Measurements from ENCODE around the gene PNPLA1.

Gene PNPLA1

GRCh38 chr6:36246506-36247268 is 23.2 kb upstream of the PNPLA1 start:
- no peak for FAIRE-seq

DNA sequence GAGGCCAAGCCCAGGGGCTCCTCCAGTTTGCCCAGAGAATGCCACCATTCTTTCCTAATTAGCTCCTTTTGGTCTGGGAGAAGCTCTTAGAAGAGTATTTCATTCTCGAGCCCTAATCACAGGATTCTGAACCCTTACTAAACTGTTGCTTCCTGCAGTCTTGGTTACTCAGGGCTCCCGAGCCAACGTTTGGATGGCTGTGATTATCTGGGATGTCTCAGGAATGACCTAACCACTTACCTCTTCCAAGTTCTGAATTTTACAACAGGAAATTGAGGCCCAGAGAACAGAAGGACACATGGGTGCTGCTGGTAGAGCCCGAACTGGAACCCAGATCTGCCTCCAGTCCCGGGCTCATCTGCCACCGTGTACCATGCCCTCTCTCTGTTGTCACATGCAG is 22.2 kb upstream of the PNPLA1 start:
- FAIRE-seq, result no peak

DNA sequence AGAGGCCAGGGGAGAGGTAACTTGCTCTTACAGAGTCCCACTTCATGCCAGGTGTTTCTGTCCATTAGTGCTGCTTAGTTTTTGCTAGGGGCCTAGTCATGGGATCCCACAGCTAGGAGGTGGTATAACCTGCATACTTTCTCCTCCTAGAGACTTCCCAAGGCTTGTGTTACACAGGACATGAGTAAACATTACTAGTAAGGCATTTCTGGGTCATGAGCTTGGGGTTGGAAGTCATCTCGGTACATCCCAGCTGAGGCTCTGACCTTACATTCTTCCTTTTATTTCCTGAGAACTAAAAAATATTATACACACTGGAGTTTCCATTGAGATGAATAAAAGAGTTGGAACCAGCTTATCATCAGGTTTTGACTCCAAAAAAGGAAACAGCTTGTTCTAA is 20.9 kb upstream of the PNPLA1 start:
- no peak for FAIRE-seq

- FAIRE-seq, result no peak
These were observed 20.3 kb upstream of the PNPLA1 start for GRCh38 chr6:36249536-36249935.

- FAIRE-seq, result no peak
These were observed 17.9 kb upstream of the PNPLA1 start for GRCh38 chr6:36252005-36252404.

DNA sequence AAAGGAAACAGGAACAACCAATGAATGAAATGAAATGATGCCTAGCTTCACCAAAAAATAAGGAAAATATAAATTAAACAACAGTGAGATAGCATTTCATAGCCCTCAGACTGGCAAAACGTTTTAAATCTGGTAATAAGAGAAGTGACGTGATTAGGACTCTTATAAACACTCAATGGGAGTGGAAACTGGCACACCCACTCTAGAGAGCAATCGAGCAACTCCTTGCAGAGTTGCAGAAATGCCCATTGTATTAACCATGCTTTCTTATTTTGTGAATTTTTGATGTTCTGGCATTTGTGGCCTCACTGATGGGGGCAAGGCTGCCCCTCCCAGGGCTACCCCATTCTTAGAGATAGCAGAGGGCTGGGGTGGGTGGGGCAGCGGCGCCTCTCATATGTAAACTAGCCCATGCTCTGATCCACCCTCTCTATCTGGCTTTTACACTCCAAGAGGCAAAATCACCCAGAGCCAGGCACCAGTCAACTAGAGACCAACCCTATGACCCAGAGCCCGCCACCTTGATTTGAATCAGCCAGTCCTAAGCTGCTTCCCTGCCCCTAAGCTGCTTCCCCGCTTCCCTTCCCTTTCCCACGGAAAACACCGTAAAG is 6.4 kb upstream of the PNPLA1 start:
- no peak for FAIRE-seq

GRCh38 chr6:36265744-36266143 is 4.1 kb upstream of the PNPLA1 start:
- no peak for FAIRE-seq

GRCh38 chr6:36266913-36267644 is 2.8 kb upstream of the PNPLA1 start:
- FAIRE-seq, result no peak

- FAIRE-seq, result no peak
These were observed 2.0 kb upstream of the PNPLA1 start for GRCh38 chr6:36267731-36268477.

DNA sequence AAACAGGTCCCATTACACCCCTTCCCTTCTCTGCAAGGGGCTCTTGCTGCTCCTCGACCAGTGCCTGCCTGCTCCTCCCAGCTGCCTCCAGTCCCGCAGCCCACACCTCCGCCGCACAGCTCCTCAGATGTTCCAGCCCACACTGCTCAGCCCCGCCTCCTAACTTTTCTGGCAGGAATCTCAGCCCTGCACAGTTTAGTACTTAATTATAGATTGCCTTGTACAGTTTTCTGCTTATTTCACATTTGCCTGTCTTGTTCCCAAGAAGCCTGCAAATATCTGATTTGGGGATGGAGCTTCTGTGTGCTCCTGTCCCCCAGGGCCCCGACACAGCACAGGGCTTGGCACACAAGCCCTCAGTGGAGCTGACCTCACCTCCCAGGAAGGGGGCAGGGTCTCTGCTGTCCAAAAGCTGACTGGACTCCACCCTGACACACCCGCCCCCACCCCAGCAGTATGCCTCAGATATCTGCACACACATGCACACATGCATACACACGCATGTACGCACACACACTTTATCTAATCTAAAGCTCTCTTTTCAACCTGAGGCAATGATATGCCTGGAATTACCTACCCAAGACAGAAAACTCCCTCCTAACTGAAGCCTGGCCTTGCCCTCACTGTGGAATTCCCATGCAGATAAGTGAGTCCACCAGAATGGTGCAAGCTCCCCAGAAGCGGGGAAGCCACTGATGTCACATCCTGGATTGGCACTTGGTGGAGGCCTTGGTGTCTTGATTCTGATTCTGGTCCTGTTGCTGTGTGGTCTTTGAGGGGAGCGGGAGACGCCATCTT is 1.2 kb upstream of the PNPLA1 start:
- no peak for FAIRE-seq

DNA sequence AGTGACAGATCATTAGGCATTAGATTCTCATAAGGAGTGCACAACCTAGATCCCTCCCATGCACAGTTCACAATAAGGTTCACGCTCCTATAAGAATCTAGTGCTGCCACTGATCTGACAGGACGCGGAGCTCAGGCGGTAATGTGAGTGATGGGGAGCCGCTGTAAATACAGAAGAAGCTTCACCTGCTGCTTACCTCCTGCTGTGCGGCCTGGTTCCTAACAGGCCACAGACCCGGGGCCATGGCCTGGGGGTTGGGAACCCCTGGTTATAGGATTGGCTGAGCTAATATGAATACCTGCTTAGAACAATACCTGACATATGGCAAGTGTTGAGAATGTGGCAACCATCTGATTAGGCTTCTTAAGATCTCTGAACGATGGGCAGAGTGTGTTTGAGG is 2.4 kb downstream of the PNPLA1 start:
- no peak for FAIRE-seq

DNA sequence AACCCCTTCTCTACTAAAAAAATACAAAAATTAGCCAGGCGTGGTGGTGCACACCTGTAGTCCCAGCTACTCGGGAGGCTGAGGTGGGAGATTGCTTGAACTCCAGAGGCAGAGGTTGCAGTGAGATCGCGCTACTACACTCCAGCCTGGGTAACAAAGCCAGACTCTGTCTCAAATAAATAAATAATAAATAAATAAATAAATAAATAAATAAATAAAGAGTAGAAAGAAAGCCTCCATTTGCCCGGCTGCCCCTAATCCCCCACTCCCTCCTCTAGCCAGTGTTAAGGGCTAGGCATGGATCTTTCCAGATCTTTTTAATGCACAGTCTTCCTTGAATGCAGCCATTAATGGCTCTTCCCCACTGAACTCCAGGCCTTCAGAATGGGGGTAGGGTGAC is 3.2 kb downstream of the PNPLA1 start:
- no peak for FAIRE-seq

- no peak for FAIRE-seq
These were observed 4.1 kb downstream of the PNPLA1 start for GRCh38 chr6:36273802-36274514.

DNA sequence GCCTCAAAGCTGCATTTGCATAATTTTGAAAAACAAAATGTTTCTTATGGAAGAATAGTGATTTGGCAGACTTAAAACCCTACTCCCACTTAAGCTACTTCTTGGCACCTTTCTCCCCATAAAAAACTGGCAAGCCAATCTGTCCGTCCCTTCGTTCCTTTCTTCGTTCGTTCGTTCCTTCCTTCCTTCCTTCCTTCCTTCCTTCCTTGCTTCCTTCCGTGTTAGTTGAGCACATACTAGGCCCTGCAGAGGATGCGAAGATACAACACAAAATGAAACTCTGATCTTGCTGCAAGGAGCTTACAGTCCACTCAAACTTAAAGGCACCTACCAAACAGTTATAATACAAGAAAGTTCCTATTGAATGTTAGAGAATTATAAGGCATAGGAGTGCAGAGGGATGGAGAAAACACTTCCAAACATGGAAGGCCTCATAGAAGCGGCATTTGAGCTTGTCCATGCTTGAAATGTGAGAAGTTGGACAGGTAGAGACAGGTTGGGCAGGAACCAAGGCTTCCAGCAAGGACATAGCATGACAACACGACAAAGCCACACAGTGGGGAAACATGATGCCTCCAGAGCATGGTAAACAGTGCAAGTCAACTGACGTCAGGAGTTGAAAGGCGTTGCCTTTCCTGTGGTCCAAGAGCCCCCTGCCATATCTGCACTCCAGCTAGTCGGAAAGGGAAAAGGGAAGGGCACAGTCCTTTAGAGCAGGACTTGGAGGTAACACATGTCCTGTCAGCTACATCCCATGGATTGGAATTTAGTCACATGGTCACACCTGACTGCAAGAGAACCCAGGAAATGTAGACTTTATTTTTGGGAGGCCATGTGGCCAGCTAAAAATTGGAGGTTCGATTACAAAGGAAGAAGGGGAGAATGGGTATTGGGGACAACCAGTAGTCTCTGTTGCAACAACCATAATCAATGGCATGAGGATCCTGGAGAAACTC is 7.0 kb downstream of the PNPLA1 start:
- FAIRE-seq, result no peak

DNA sequence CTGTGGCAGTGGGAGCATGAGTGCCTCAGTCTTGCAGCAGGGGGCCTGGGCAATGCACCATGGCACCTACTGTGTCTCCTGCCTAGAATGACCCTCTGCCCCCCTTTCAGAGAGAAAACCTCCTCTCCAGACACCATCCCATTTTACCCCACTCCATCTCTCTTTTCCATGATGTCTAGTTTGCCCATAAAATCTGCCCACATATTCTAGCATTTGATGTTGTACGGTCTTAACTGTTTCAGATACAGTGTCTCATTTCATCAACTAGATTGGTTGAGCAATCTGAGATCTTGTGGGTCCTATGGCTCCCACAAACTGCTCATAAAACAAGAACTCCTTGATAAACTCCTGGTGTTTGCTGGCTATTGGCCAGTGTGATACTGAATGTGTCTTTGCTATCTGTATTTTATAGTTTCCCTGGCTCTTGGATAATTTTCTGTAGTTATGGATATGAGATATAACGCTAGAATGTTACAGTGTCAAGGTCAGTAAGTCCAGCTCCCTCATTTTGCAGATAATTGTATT is 8.1 kb downstream of the PNPLA1 start:
- no peak for FAIRE-seq

DNA sequence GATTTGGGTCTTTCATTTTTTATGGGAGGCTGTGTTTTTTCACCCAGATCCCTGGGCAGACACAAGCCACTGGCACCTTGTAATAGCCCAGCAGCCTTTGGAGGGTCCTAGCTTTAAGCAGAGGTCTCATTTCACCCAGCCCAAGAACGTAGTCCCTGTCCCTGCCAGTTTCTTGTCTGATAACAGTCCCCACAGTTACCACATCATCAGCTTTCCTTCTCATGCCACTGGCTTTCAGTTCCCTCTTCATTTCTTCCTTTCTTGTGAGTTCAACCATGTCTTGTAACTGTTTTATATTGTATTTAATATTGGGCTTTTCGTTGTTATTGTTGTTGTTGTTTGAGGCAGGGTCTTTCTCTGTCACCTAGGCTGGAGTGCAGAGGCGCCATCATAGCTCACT is 10.6 kb downstream of the PNPLA1 start:
- FAIRE-seq, result no peak

- no peak for FAIRE-seq
These were observed 11.1 kb downstream of the PNPLA1 start for GRCh38 chr6:36280983-36281382.

DNA sequence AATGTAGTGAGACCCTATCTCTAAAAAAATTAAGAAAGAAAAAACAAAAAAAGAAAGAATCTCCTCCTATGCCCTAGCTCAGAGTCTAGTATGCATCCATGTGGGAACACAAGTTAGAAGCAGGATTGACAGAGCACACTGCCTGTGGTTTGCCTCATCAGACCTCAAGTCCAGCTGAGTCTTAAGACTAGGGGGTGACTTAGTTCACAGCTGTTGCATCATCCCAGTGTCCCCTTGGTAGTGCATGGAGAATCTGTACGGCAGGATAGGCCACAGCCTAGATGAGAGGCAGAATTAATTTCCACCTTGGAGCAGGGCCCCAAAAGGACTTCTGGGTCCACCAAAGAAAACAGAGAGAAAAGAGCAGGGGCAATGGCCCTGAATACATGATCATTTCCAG is 13.7 kb downstream of the PNPLA1 start:
- no peak for FAIRE-seq

GRCh38 chr6:36284359-36284758 is 14.5 kb downstream of the PNPLA1 start:
- FAIRE-seq, result no peak

GRCh38 chr6:36285187-36285671 is 15.4 kb downstream of the PNPLA1 start:
- FAIRE-seq, result no peak

Measured in islet of Langerhans (tissue), 1 donor.